Spleen (tissue), 11 donors: ENCODE data around the gene STYK1. TPM values are rescaled to one million over a fixed set of nuclear protein-coding genes. Genes with fewer than 3 reads are reported as not detected.

Experiments
- DNase-seq: peaks from one replicate; pipeline ENCODE4 v3.0.0-alpha.2; 2020
- H3K27ac ChIP-seq, 8 donors: fragments of 200-600 bp; sonication (generic) in 7 of 8; 1 replicate in 4 of 8; 2 replicates in 4 of 8; pipeline versions ENCODE4 v1.5.0 to v1.8.0; 2016 to 2021; ENCODE audit warnings: inconsistent platforms in 4 of 8, mild to moderate bottlenecking in 4 of 8, moderate library complexity in 1 of 8
- H3K27me3 ChIP-seq, 7 donors: fragments of 200-600 bp; sonication (generic) in 6 of 7; replicated peaks in 1 of 7; 1 replicate in 4 of 7; 2 replicates in 3 of 7; pipeline versions ENCODE4 v1.5.0 to v1.8.0; 2016 to 2021; ENCODE audit warnings: inconsistent platforms in 3 of 7, mild to moderate bottlenecking in 1 of 7
- H3K36me3 ChIP-seq, 6 donors: fragments of 200-600 bp; sonication (generic) in 5 of 6; 1 replicate in 4 of 6; 2 replicates in 2 of 6; pipeline versions ENCODE4 v1.5.0 to v1.8.0; 2016 to 2021; ENCODE audit warnings: inconsistent platforms in 2 of 6
- H3K4me1 ChIP-seq, 6 donors: fragments of 200-600 bp; sonication (generic) in 5 of 6; 1 replicate in 3 of 6; 2 replicates in 3 of 6; pipeline versions ENCODE4 v1.5.0 to v1.8.0; 2016 to 2021; ENCODE audit warnings: inconsistent platforms in 3 of 6
- H3K4me3 ChIP-seq, 8 donors: fragments of 200-600 bp; sonication (generic) in 7 of 8; 1 replicate in 4 of 8; 2 replicates in 4 of 8; pipeline versions ENCODE4 v1.5.0 to v1.8.0; 2016 to 2021; ENCODE audit warnings: inconsistent platforms in 4 of 8, mild to moderate bottlenecking in 4 of 8, moderate library complexity in 2 of 8
- H3K9me3 ChIP-seq, 8 donors: fragments of 200-600 bp; sonication (generic) in 7 of 8; 1 replicate in 4 of 8; 2 replicates in 4 of 8; pipeline versions ENCODE4 v1.5.0 to v1.8.0; 2016 to 2021; ENCODE audit warnings: inconsistent platforms in 4 of 8
- POLR2A ChIP-seq, 3 donors: fragments of 450-650 bp; IDR thresholded peaks; one replicate each; pipeline ENCODE4 v1.5.1; 2017; ENCODE audit warnings: antibody characterized with exemption in 3 of 3, mild to moderate bottlenecking in 1 of 3
- POLR2AphosphoS5 ChIP-seq, 3 donors: sonication (generic); formaldehyde crosslinking; IDR thresholded peaks; one replicate each; pipeline ENCODE4 v1.5.1; 2017; ENCODE audit warnings: antibody characterized with exemption in 3 of 3
- WGBS, 5 donors: extraction: QIAGEN DNeasy Blood & Tissue Kit in 3 of 5; methylation state at CpG; one replicate each; pipeline versions ENCODE4 v1.1.5 to v1.1.7; 2013 to 2018; 5-methylcytosine and 5-hydroxymethylcytosine counted together
- intact Hi-C: fragments of 100-400 bp; cut with DNase I; formaldehyde crosslinking; loops from one replicate; pipeline ENCODE4 v1.15.0; 2023; ENCODE audit warnings: low total_unique reads
- polyA plus RNA-seq, 3 donors: library from polyadenylated mRNA; stranded (reverse); fragments of 200-250 nt; gene quantifications; one replicate each; pipeline ENCODE4 v1.2.1, GENCODE V29; 2013
- total RNA-seq, 7 donors: library from RNA; depleted of rRNA in 3 of 7; stranded (reverse); fragments of >200 nt in 3 of 7; fragmentation: NEBNext Ultra II Directional in 4 of 7; extraction: Animal tissue kit (Norgen Biotek cat#: 25700) in 4 of 7; gene quantifications; one replicate each; pipeline versions ENCODE4 v1.1.0 to v1.2.1, GENCODE V29; 2016 to 2021
- TF ChIP-seq, protein P1 (sequence below), 11 experiments: fragments of 200-600 bp in 7 of 11; fragments of 450-650 bp in 4 of 11; sonication (generic) in 4 of 11; IDR thresholded peaks in 8 of 11; conservative IDR thresholded peaks in 3 of 11; 1 replicate in 7 of 11; 2 replicates in 4 of 11; pipeline versions ENCODE4 v1.4.0 to v1.8.0; 2016 to 2021; ENCODE audit warnings: antibody characterized with exemption in 11 of 11, inconsistent platforms in 4 of 11, mild to moderate bottlenecking in 1 of 11
- donor health status: healthy with polysubstance abuse.
- donor health status: DM: no; HTN: no; CAD: no; lungs with moderate emphysema.
- donor health status: DM: no; HTN: no; CAD: no.
- donor health status: Bipolar disorder and iron deficiency.
- donor health status: healthy.
- donor health status: DM: no; HTN: no; CAD: no.
- donor health status: DM: yes; HTN: yes; CAD: no.

Gene STYK1
- total and polyA plus RNA-seq, 10 donors: 0.17 to 2.4 (median 0.77) TPM

DNA sequence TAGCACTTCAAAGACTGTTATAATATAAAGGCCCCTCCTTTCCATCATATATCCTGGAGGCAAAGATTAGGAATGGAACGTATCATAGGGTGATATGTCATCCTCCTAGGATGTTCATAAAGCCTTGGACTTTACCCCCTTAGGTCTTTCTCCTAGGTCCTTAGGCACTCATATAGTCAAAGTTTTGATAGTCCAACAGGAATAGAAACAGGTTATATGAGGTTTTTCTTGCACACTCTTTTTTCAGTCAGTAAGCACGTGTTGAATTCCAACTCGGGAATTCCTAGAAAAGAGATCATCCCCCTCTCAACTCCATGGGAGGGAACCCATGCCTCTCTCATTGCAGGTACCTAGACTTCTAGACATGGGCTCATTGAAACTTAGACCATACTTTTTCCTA lies 40.3 kb downstream of the STYK1 start:
- Histone ChIP-seq H3K4me3 (no peak overlapping the region), H3K36me3 (no peaks in the 10 kb centered on the region), H3K27ac (no peak overlapping the region), H3K27me3 (no peaks in the 10 kb centered on the region), H3K9me3 (no peaks in the 10 kb centered on the region), H3K4me1 (no peaks in the 10 kb centered on the region)
- DNase-seq: no peak
- WGBS, 5 donors: 78 to 91% (median 84%) methylated on average over 3 of the region's 3 CpGs
- TF ChIP-seq, protein P1, sequence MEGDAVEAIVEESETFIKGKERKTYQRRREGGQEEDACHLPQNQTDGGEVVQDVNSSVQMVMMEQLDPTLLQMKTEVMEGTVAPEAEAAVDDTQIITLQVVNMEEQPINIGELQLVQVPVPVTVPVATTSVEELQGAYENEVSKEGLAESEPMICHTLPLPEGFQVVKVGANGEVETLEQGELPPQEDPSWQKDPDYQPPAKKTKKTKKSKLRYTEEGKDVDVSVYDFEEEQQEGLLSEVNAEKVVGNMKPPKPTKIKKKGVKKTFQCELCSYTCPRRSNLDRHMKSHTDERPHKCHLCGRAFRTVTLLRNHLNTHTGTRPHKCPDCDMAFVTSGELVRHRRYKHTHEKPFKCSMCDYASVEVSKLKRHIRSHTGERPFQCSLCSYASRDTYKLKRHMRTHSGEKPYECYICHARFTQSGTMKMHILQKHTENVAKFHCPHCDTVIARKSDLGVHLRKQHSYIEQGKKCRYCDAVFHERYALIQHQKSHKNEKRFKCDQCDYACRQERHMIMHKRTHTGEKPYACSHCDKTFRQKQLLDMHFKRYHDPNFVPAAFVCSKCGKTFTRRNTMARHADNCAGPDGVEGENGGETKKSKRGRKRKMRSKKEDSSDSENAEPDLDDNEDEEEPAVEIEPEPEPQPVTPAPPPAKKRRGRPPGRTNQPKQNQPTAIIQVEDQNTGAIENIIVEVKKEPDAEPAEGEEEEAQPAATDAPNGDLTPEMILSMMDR (IDR thresholded peaks at IDR 0.05 in 8 of 11, conservative IDR thresholded peaks at IDR 0.05 in 3 of 11): no peak
- TF ChIP-seq POLR2AphosphoS5 (IDR thresholded peaks at IDR 0.05) (no peak), POLR2A (IDR thresholded peaks at IDR 0.05) (no peak)
- intact Hi-C loops: no loop called here

DNA sequence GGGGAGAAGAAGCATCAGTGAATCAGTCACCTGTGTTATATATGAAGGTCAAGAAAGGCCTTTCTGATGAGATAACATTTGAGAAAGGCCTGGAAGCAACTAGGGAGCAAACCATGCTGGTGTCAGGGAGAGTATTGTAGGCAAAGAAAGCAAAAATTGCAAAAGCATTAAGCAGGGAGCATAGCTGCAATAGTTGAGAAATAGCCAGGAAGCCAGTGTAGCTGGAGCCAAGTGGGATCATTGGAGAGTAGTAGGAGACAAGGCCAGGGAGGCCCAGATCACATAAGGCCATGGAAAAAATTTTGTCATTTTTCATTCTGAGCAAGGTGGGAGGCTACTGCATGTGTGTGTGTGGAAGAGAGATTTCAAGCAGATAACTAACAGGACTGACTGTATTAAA lies 41.6 kb downstream of the STYK1 start:
- H3K36me3 ChIP-seq: no peaks in the 10 kb centered on the region

DNA sequence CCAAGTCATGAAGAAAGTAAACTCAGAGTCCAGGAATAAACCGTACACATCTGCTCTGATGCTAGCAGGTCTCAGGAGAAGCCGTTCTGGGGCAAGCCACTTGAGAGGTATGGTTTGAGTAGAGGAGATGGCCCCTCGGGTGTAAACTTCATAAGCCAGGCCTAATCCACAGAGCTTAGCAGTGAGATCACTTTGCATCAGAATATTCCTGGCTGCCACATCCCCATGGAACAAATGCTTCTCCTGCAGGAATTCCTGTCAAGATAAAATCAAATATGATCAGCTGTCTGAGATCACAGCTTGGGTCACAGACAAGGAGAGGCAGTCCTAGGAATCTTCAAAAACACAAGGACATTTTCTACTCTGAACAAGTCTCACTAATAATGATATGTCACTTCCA lies 49.2 kb downstream of the STYK1 start:
- Histone ChIP-seq H3K9me3 (no peaks in the 10 kb centered on the region), H3K27ac (no peak overlapping the region), H3K27me3 (peaks cover 0 to 3% (median 0%) of the 10 kb centered on the region in 7 donors), H3K36me3 (no peaks in the 10 kb centered on the region), H3K4me3 (no peak overlapping the region), H3K4me1 (no peaks in the 10 kb centered on the region)
- 76 to 84% (median 80%) methylated on average over 3 of the region's 3 CpGs for WGBS, 5 donors
- intact Hi-C loops: no loop called here
- DNase-seq: no peak
- TF ChIP-seq POLR2AphosphoS5 (IDR thresholded peaks at IDR 0.05) (no peak), POLR2A (IDR thresholded peaks at IDR 0.05) (no peak)
- TF ChIP-seq, protein P1 (IDR thresholded peaks at IDR 0.05 in 8 of 11, conservative IDR thresholded peaks at IDR 0.05 in 3 of 11): no peak

More for the DNA sequence above, 41.6 kb downstream of the STYK1 start:
- DNase-seq: no peak
- Histone ChIP-seq H3K27me3 (no peaks in the 10 kb centered on the region), H3K27ac (no peak overlapping the region), H3K4me3 (no peak overlapping the region), H3K9me3 (no peaks in the 10 kb centered on the region), H3K4me1 (no peaks in the 10 kb centered on the region)
- intact Hi-C loops: no loop called here
- no peak for TF ChIP-seq POLR2AphosphoS5 (IDR thresholded peaks at IDR 0.05)
- no peak for TF ChIP-seq POLR2A (IDR thresholded peaks at IDR 0.05)
- TF ChIP-seq, protein P1 (IDR thresholded peaks at IDR 0.05 in 8 of 11, conservative IDR thresholded peaks at IDR 0.05 in 3 of 11): no peak

DNA sequence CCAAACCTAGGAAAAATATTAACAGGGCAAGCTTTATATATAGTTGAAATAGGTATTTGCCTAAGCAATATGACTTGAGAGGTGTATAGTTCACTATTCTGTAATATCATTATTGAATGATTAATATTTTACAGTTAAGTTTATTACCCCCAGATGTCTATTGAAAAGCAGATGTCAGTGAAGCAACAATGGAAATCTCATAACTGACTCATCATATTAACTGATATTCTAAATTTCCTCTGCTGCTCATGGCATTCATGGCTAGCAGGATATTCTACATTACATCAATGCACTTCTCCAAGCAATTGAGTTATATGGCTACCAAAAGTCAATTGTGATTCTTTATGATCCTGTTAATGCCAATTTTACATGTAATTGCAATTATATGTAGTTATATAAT lies 50.7 kb downstream of the STYK1 start:
- H3K27ac ChIP-seq: no peak overlapping the region
- intact Hi-C loops: no loop called here
- peaks cover 0 to 6% (median 0%) of the 10 kb centered on the region in 7 donors for H3K27me3 ChIP-seq
- no peaks in the 10 kb centered on the region for H3K9me3 ChIP-seq
- H3K4me3 ChIP-seq: no peak overlapping the region
- H3K4me1 ChIP-seq: no peaks in the 10 kb centered on the region
- DNase-seq: no peak
- TF ChIP-seq, protein P1 (IDR thresholded peaks at IDR 0.05 in 8 of 11, conservative IDR thresholded peaks at IDR 0.05 in 3 of 11): no peak
- no peak for TF ChIP-seq POLR2AphosphoS5 (IDR thresholded peaks at IDR 0.05)
- TF ChIP-seq POLR2A (IDR thresholded peaks at IDR 0.05): no peak
- H3K36me3 ChIP-seq: no peaks in the 10 kb centered on the region
